ENCODE results near the gene SLC9A4.

- TF ChIP-seq JUN (IDR thresholded peaks at IDR 0.05; ENCODE audit: borderline replicate concordance, insufficient read depth, insufficient read length, low read depth) (no peak), CTCF (IDR thresholded peaks at IDR 0.05; ENCODE audit: extremely low read depth in 1 of 2, insufficient read depth in 1 of 2, low read depth in 1 of 2, low read length in 2 of 2) (no peak), GATA2 (IDR thresholded peaks at IDR 0.05; ENCODE audit: insufficient read depth, insufficient read length, low read depth, low read length) (no peak), POLR2A (IDR thresholded peaks at IDR 0.05; ENCODE audit: low read depth, low read length) (no peak), MAX (IDR thresholded peaks at IDR 0.05; ENCODE audit: insufficient read depth, insufficient read length) (no peak), POLR2AphosphoS5 (IDR thresholded peaks at IDR 0.05; ENCODE audit: insufficient read depth, low read depth, low read length) (no peak)
Measured at GRCh38 chr2:102510791-102511575, 38.0 kb downstream of the SLC9A4 start.

Measured in endothelial cell of umbilical vein (primary cell).